Left forelimb (tissue), 1 donor: ENCODE measurements around the gene TDRD10.
"Not testable (repeated sequence)": the region's sequence is repeated elsewhere in the genome, so short reads cannot be mapped to it uniquely, and the experiment has no call there.

Experiments used
- DNase-seq: peaks from one replicate; pipeline ENCODE4 v3.0.0-alpha.2; 2018; ENCODE audit warnings: low spot score

TDRD10 gene

DNA sequence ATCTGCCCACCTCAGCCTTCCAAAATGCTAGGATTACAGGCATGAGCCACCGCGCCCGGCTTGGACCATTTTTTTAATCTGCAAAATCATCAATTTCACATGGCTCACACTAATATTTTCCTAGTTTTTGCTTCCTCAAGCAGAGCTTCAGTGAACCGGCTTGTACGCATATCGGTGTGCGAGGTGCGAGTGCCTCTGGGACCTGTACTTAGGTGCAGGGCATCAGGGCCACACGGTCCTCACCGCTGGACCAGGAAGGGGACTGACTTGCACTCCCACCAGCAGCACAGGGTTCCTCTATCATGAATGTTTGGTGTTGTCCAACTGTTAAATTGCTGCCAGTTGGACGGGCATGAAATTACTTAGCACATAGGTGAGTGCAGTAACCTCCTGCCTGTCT, 15.6 kb downstream of the TDRD10 start:
- no peak for DNase-seq

DNA sequence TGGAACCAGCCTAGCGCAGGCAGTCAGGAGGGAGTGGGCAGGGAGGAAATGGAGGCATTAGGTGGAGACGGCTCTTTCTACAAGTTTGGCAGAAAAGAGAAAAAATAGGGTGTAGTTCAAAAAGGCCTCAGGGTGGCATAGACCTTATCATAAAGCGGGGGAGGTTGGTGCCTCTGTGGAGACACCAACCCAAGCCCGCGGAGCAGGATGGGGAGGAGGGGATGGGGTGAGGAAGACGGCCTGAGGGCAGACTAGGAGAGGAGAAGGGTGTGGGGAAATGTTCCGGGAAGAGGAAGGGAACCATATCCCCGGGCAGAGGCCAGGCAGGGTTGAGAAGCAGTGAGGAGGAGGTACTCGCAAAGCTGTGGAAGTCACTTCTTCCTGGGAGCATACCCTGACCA, 17.6 kb downstream of the TDRD10 start:
- no peak for DNase-seq

DNA sequence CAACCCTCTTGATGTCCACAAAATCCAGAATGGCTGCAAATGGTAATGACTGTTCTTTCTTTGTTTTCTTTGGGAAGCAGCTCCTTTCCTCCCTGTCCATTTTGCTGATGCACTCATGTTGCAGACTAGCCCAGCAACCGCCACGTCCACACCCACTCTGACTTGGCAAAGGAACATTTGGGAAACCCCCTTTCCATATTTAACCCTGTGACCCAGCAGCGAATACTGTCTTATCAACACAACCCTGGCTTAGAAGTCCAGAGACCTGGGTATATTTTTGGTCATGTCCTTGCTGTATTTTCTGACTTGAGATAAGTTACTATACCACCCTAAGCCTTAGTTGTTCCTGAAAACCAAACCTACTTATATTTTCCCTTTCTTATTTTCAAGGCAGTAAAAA, 18.3 kb downstream of the TDRD10 start:
- no peak for DNase-seq

DNA sequence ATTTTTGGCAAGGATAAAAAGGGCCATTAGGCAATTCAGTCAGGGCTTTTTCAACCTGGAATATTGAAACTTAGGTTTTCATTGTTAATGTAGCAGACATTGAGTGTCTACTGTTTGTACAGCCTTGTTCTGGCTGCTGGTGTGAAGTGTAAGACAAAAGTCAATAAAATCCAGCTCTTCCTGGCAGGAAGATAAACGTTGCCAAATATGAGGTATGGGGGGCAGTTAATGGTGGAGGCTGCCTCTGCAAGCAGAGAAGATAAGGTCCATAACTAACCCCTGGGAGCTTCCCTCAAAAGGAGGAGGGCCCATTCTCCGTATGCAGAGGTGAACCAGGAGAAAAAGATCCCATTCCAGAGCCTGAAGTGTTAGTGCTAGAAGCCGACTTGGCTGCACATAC, 19.7 kb downstream of the TDRD10 start:
- DNase-seq: no peak

DNA sequence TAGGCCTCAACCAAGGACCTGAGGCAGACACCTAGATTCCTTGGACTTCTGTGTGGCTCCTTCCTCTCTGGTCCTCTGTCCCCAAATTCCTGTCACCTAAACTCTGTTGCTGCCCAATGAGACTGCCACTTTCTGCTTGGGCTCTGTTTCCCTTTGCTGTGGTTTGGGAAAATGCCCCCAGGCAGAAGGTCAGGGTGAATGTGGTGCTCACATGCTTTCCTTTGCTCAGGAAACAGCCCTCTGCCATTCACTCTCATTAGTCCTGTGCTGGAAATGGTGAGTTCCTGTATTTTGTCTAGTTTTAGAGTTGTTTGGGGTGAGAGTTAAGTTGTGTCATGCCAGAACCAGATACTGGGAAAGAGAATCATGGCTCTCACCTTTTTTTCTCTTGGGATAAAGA, 22.9 kb downstream of the TDRD10 start:
- DNase-seq: no peak

DNA sequence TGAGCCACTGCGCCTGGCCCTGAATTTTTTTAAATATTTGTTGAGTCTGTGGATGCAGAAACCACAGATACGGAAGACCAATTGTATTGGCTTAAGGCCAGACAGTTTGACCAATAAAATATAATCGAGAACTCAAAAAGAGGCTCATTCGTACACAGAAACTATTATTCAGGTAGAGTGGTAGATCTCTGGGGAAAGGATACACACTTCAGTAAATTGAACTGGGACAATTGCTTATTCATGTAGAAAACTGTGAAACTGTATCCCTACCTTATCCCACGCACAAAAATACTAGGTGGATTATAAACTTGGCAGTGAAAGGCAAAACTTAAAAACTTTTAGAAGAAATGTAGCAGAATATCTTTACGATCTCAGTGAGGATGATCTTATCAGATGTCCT, 25.2 kb downstream of the TDRD10 start:
- no peak for DNase-seq

DNA sequence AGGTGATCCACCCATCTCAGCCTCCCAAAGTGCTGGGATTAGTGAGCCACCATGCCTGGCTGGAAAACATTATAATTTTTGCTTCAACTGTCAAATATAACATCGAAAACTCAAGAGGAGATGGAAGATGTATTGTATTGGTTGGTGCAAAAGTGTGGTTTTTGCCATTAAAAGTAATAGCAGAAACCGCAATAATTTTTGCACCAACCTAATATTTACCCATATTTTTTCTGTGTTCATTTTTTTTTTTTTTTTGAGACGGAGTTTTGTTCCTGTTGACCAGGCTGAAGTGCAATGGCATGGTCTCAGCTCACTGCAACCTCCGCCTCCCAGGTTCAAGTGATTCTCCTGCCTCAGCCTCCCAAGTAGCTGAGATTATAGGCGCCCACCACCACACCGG, 27.3 kb downstream of the TDRD10 start:
- DNase-seq: no peak

DNA sequence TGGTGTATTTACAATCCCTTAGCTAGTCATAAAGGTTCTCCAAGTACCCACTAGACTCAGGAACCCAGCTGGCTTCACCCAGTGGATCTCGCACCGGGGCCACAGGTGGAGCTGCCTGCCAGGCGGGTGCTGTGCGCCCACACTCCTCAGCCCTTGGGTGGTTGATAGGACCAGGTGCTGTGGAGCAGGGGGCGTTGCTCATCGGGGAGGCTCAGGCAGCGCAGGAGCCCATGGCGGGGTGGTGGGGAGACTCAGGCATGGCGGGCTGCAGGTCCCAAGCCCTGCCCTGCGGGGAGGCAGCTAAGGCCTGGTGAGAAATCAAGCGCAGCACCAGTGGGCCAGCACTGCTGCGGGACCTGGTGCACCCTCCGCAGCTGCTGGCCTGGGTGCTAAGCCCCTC, 29.9 kb downstream of the TDRD10 start:
- not testable (repeated sequence) for DNase-seq

DNA sequence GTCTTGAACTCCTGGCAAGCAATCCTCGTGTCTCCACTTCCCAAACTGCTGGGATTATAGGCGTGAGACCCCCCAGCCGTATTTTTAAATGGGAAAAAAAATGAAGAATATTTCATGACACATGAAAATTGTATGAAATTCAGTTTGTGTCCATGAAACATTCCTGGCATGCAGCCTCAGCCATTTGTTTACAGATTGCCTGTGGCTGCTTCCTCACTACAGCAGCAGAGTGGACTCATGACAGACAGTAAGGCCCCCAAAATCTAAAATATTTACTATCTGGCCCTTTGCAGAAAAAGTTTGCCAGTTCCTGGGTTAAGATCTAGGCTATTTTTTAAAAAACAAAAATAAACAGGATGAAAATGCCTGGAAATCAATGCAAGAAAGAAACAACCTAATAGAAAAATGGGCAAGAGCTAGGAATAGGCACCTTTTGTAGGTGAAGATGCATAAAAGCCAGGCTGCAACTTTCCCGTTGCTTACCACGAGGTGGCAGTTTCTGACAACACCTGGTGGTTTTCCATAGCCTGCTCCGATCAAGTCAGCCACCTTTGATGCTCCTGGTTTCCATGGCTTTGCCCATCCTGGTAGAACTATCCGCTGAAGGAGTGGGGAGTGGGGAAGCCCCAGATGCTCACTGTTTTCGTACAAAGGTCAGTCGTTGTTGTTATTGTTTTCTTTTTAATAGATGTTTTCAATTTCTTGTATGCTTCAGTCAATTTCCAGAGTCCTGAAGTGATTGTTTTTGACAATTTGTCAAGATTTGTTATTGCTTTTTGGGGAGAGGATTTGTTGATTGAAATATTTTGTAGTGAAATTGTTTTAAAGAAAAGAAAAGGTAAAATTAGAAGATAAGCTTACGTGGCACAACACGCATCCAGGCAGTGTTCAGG, 32.2 kb downstream of the TDRD10 start:
- no peak for DNase-seq

DNA sequence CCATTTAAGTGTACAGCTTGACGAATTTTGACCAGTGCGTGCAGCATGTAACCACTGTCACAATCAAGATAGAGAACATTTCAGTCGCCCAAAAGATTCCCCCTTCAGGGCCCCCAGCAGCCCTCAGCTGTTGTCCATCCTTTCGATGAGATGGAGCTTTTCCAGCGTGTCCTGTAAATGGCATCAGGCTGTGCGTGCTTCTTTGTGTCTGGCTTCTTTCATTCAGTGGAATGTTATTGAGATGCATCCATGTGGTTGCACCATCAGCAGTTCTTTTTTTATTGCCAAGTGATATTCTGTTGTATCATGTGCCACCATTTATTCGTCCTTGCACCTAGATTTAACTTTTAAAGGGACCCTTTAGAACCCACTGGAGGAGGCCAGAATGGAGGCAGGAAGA, 34.6 kb downstream of the TDRD10 start:
- DNase-seq: no peak

DNA sequence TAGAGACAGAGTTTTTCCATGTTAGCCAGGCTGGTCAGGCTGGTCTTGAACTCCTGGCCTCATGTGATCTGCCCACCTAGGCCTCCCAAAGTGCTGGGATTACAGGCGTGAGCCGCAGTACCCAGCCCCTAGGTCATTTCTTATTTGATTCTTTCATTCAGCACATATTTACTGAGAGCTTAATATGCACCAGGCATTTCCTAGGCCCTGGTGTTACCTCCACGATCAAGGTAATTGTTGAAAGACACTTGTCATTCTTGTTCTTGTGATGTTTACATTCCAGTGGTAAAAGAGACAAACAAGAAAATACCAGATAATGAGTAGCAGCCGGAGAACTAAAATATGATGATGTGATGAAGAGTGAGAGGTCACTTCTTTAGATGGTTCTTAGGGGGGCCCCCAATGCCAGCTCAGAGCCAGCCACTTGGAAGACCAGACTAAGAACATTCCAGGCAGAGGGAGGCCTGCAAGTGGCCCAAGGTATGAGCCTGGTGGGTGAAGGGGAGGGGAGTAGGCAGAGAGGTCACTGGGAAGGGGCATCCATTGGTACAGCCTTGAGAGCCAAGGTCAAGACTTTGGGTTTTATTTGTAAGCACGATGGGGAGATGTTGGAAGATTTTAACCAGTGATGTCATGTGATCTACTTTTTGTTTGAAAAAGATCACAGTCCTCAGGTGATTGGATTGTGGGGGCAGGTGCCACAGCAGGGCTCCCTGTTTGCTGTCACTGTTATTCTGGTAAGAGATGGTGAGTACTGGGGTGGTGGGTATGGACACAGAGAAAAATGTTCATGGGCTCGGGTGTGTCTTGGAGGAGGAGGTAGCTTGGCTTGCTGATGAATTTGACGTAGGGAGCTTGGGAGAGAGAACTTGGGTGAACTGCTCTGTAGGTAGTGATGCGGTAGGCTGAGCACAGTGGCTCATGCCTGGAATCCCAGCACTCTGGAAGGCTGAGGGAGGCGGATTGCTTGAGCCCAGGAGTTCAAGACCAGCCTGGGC, 37.8 kb downstream of the TDRD10 start:
- DNase-seq: no peak

DNA sequence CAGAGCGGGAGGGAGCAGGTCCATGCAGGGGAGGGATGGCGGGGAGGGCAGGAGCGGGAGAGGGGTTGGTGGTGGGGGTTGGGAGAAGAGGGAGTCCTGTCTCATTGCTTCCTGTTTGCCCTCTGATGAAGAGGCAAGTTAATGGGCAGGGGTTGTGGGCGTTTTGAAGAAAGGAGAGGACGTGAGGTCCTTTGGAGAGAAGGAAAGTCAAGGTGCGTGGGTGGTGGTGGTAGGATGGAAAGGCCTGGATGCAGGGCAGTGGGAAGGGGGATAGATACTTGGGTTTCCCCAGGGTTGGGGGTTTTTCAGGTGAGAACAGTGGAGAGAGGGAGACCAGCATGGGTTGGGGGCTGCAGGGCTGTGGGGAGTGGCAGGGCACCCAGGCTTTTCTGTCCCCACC, 39.2 kb downstream of the TDRD10 start:
- no peak for DNase-seq

DNA sequence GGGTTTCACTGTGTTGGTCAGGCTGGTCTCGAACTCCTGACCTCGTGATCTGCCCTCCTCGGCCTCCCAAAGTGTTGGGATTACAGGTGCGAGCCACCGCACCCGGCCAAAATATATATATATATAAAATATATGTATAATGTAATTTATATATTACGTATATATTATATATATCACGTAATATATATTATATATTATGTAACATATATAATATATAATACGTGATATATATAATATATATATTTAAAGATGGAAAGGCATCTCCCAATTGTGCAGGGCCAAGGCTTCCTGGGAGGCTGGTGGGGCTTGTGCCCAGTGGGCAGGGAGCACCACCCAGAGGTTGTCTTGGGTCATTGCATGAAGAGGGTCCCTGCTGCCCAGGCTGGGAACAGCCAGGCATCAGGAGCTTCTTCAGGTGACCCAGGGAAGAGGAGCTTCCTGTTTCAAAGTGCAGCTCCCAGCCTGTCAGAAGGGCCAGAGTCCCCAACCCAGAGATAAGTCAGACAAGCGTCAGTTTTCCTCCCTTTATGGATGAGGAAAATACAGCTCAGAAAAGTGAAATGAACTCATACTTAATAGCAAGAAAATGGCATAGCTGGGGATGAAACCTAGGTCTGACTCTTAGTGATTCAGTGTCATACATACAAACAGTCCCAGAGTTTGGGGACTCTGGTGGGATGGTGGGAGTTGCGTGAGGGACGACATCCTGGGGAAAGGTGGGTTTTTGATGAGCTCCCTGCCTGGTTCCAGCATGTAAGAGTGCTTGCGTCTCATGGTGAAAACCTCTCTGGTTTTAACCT, 44.4 kb downstream of the TDRD10 start:
- no peak for DNase-seq

DNA sequence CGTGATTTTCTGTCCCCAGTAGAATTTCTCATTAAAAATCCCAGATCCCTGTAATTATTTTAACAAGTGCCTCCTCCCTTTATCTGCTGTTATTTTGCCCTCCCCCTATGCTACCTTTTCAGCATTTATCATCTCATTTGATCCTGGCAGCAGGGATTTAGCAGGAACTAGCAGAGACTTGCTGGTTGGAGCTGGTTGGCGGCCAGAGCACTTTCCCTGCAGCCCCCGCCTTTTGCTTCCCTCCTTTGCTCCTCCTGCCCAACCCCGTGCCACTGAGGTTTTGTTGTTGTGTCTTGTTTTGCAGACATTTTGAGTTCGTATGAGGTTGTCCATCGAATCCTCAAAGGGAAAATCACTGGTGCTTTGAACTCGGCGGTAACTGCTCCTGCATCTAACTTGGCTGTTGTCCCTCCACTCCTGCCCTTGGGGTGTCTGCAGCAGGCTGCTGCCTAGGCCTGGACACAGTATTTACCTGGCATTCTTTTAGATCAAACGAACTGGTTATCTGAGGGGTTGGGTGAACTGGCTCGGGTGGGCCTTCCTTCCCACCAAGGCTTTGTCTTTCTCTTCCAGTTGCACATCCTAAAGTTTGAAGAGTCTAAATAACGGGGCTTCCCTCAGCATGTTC, 45.2 kb downstream of the TDRD10 start:
- no peak for DNase-seq

DNA sequence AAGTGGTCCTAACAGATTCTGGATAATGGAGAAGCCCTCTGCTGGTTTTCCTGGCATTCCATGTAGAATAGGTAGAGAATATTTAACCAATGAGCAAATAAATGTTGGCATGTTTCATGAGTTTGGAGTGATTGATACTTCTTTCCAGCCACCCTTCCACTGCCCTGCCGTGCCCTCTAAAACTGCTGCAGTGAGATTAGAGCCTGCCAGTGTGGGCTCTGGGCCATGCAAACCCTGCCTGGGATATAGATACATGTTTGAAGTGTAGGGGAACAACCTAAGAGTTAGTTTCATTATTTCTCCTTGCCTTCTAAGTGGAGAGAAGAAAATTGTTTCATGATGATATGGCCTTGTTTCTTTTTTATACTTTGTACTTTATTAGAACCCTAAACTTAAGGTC, 46.0 kb downstream of the TDRD10 start:
- no peak for DNase-seq

DNA sequence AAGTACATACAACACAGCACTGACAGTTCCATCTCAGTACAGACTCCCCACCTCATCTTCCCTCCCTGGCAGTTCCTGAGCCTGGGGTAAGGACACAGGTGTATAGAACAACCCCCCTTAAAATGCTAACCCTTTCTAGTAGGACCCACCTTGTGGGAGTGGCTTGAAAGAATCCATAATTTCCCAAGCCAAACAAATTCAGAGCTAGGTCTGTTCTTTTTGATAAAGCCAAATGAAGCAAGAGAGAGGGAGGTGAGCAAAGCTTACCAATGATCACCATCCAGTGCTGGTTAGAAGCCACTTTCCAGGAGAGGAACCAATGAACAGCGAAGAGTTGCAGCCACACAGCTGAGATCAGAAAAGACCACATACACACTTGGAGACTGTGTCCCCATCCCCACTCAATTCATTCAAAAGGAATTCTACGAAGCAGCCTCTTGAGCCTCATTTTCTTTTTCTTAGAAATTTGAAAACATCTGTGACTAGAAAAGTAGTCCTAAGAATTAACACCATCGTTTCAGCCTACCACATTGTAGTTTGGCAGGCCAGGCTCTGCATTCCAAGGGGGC, 47.3 kb downstream of the TDRD10 start:
- no peak for DNase-seq

DNA sequence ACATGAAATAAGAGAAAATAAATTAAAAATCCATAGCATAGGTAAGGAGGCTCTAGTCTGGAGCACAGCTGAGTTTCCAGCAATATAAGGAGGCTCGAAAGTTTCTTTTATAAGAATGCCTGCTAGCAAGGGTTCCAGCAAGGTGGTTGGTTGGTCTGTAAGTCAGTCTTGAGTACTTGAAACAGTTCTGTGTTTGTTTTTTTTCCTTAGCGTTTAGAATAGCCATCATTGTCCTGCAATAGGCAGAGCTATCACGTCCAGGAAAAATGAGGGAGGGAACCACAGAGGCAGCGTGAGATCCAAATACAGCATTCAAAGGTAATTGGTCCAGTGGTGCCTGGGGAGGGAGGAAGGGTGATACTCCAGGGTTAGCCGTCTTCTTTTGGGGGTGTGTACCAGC, 48.1 kb downstream of the TDRD10 start:
- no peak for DNase-seq

DNA sequence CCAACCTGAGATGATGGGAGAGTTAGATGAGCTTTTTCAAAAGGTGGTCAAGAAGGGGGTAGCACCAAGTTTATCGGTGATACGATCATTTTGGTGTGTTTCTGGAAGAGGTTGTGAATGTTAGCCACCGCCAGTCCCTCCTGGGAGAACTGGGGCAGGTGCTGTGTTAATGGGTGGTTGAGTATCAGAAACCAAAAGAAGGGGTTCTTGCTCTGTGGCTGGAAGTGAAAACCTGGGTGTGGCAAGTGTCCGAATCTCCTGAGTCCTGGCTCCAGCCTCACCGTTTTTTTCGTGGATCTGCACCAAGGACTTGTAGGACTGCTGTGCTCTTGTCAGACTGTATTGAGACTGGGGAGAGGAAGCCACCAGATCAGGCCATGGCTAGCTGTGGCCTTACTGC, 48.6 kb downstream of the TDRD10 start:
- no peak for DNase-seq

DNA sequence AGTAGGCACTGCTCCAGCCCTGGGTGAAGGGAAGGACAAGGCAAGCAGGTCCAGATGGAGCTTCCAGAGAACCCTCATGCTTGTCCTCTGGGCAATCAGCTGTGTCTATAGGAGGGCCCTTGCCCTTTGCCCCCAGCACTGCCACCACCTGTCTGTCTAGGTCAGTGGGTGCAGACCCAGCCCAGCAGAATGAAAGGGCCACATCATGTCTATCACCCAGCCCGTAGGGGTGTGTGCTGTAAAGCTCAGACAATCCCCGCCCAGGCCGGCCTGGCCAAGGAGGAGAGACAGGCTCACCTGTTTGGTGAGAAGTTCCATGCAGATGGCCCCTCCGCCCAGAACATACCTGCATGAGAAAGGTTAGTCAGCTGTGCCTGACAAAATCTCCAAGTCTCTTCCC, 49.5 kb downstream of the TDRD10 start:
- no peak for DNase-seq

DNA sequence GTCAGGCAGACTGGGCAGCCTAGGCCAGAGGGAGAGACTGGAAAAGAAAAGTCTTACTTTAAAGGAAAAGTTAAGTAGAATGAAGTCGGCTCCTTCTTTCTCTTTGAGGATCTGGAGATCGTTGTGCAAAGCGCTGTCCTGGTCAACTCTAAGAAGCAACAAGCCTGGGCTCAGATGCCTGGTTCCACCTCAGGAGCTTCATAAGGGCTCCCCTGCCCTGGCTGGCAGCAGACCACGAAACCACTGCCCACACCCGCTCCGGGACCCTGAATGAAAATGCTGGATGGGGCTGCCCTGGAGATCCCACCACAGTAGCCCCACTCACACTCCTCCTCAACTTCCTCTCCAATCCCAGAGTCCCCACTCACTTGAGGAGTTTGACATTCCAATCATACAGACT, 50.0 kb downstream of the TDRD10 start:
- no peak for DNase-seq
